Measurements from ENCODE around the gene DNAH9.

- TF ChIP-seq CTCF (IDR thresholded peaks at IDR 0.05) = no peak
- TF ChIP-seq POLR2AphosphoS5 (IDR thresholded peaks at IDR 0.05) = no peak
- TF ChIP-seq POLR2A (IDR thresholded peaks at IDR 0.05) = no peak
- TF ChIP-seq EP300 (IDR thresholded peaks at IDR 0.05; ENCODE audit: low read depth) = no peak
Observed at GRCh38 chr17:11551442-11551841, 46.8 kb upstream of the DNAH9 start.
